ENCODE measurements around the gene TANGO6.
"Not testable (repeated sequence)": the region's sequence is repeated elsewhere in the genome, so short reads cannot be mapped to it uniquely, and the experiment has no call there.

The TANGO6 gene

GRCh38 chr16:68978303-68978954 is 135.1 kb downstream of the TANGO6 start:
- no peak for DNase-seq

- no peak for DNase-seq
Observed at GRCh38 chr16:68980695-68981315, 137.5 kb downstream of the TANGO6 start.

GRCh38 chr16:68981971-68982370 is 138.6 kb downstream of the TANGO6 start:
- DNase-seq = no peak

GRCh38 chr16:68984467-68984866 is 141.1 kb downstream of the TANGO6 start:
- DNase-seq = no peak

- DNase-seq = no peak
Observed at GRCh38 chr16:68985268-68985667, 141.9 kb downstream of the TANGO6 start.

GRCh38 chr16:68985855-68986254 is 142.5 kb downstream of the TANGO6 start:
- no peak for DNase-seq

GRCh38 chr16:68987734-68988457 is 144.6 kb downstream of the TANGO6 start:
- no peak for DNase-seq

- DNase-seq = not testable (repeated sequence)
Observed at GRCh38 chr16:68990172-68990845, 147.0 kb downstream of the TANGO6 start.

- no peak for DNase-seq
Observed at GRCh38 chr16:68991075-68991474, 147.7 kb downstream of the TANGO6 start.

- DNase-seq = no peak
Observed at GRCh38 chr16:68992521-68992920, 149.2 kb downstream of the TANGO6 start.

GRCh38 chr16:68993456-68993855 is 150.1 kb downstream of the TANGO6 start:
- DNase-seq = no peak

- DNase-seq = no peak
Observed at GRCh38 chr16:68993885-68994284, 150.6 kb downstream of the TANGO6 start.

GRCh38 chr16:68994324-68994723 is 151.0 kb downstream of the TANGO6 start:
- DNase-seq = no peak

- no peak for DNase-seq
Observed at GRCh38 chr16:68995011-68995504, 151.7 kb downstream of the TANGO6 start.

GRCh38 chr16:68997564-68997963 is 154.2 kb downstream of the TANGO6 start:
- no peak for DNase-seq

GRCh38 chr16:68999114-68999513 is 155.8 kb downstream of the TANGO6 start:
- DNase-seq = no peak

GRCh38 chr16:69003500-69003899 is 160.2 kb downstream of the TANGO6 start:
- no peak for DNase-seq

- no peak for DNase-seq
Observed at GRCh38 chr16:69005641-69006355, 162.5 kb downstream of the TANGO6 start.

GRCh38 chr16:69012906-69013305 is 169.6 kb downstream of the TANGO6 start:
- no peak for DNase-seq

- no peak for DNase-seq
Observed at GRCh38 chr16:69013991-69014390, 170.7 kb downstream of the TANGO6 start.

- no peak for DNase-seq
Observed at GRCh38 chr16:69014811-69015210, 171.5 kb downstream of the TANGO6 start.

- no peak for DNase-seq
Observed at GRCh38 chr16:69017036-69017783, 173.9 kb downstream of the TANGO6 start.

Data from NCI-H2081 (cell line).